Esophagus squamous epithelium (tissue), 5 donors: ENCODE results near the gene NEDD4L. TPM values are rescaled to one million over a fixed set of nuclear protein-coding genes. Genes with fewer than 3 reads are reported as not detected.

Experiments
- DNase-seq: peaks from one replicate; lab custom pipeline; 2025; lab: John Stamatoyannopoulos, UW
- H3K27ac ChIP-seq, 4 donors: fragments of 200-600 bp; sonication (generic); one replicate each; pipeline ENCODE4 v1.5.1; 2016 to 2019; ENCODE audit warnings: mild to moderate bottlenecking in 1 of 4
- H3K27me3 ChIP-seq, 4 donors: fragments of 200-600 bp; sonication (generic); 1 replicate in 3 of 4; 2 replicates in 1 of 4; pipeline versions ENCODE4 v1.5.1 to v1.6.0; 2017 to 2021; ENCODE audit warnings: antibody characterized with exemption in 1 of 4
- H3K36me3 ChIP-seq, 3 donors: fragments of 200-600 bp; sonication (generic); one replicate each; pipeline ENCODE4 v1.5.1; 2016 to 2019
- H3K4me1 ChIP-seq, 3 donors: fragments of 200-600 bp; sonication (generic); one replicate each; pipeline ENCODE4 v1.5.1; 2017 to 2019
- H3K4me3 ChIP-seq, 4 donors: fragments of 200-600 bp; sonication (generic); 1 replicate in 3 of 4; 2 replicates in 1 of 4; pipeline ENCODE4 v1.5.1; 2016 to 2019; ENCODE audit warnings: mild to moderate bottlenecking in 2 of 4, moderate library complexity in 1 of 4
- H3K9me3 ChIP-seq, 3 donors: fragments of 200-600 bp; sonication (generic); one replicate each; pipeline ENCODE4 v1.5.1; 2016 to 2019
- CTCF ChIP-seq, 6 experiments: fragments of 450-650 bp in 4 of 6; fragments of 200-600 bp in 2 of 6; sonication (generic) in 2 of 6; IDR thresholded peaks; one replicate each; pipeline ENCODE4 v1.5.1; 2016 to 2019; ENCODE audit warnings: antibody characterized with exemption in 6 of 6, mild to moderate bottlenecking in 4 of 6, moderate library complexity in 4 of 6
- POLR2A ChIP-seq, 4 donors: fragments of 450-650 bp; IDR thresholded peaks; one replicate each; pipeline ENCODE4 v1.6.1; 2017; ENCODE audit warnings: antibody characterized with exemption in 4 of 4, mild to moderate bottlenecking in 4 of 4, moderate library complexity in 3 of 4
- WGBS, 2 donors: methylation state at CpG; one replicate each; pipeline ENCODE4 v1.1.5; 2018; 5-methylcytosine and 5-hydroxymethylcytosine counted together
- intact Hi-C: fragments of 100-400 bp; cut with DNase I; formaldehyde crosslinking; loops from one replicate; pipeline ENCODE4 v1.15.0; 2022
- total RNA-seq, 4 donors: library from RNA; depleted of rRNA; stranded (reverse); fragments of >200 nt; gene quantifications; one replicate each; pipeline ENCODE4 v1.1.0, GENCODE V29; 2016
- donor health status: DM: yes; HTN: yes; CAD: no.

The NEDD4L gene
- total RNA-seq, 4 donors from 2014 or later: 17.0 to 27.6 (median 21.9) TPM

- TF ChIP-seq POLR2A (IDR thresholded peaks at IDR 0.05): no peak
- no peak for TF ChIP-seq CTCF (IDR thresholded peaks at IDR 0.05)
- no peaks in the 10 kb centered on the region for H3K9me3 ChIP-seq
- no peak for DNase-seq
- H3K36me3 ChIP-seq: peaks cover 0 to 43% (median 0%) of the 10 kb centered on the region in 3 donors
- H3K27me3 ChIP-seq: no peaks in the 10 kb centered on the region
- H3K4me1 ChIP-seq: peaks cover 0 to 17% (median 8%) of the 10 kb centered on the region in 3 donors
- 97 to 100% methylated on average over 2 of the region's 2 CpGs for WGBS, 2 donors
- no peak overlapping the region for H3K4me3 ChIP-seq
- intact Hi-C loops: no loop called here
- no peak overlapping the region for H3K27ac ChIP-seq
Observed at GRCh38 chr18:58334061-58334460, 290.0 kb downstream of the NEDD4L start.

GRCh38 chr18:58335223-58335622 is 291.2 kb downstream of the NEDD4L start:
- Histone ChIP-seq H3K36me3 (peaks cover 0 to 33% (median 0%) of the 10 kb centered on the region in 3 donors), H3K4me3 (no peak overlapping the region), H3K4me1 (peaks cover 0 to 19% (median 8%) of the 10 kb centered on the region in 3 donors), H3K9me3 (no peaks in the 10 kb centered on the region), H3K27ac (no peak overlapping the region), H3K27me3 (no peaks in the 10 kb centered on the region)
- no peak for TF ChIP-seq CTCF (IDR thresholded peaks at IDR 0.05)
- no peak for TF ChIP-seq POLR2A (IDR thresholded peaks at IDR 0.05)
- WGBS, 2 donors: 88 to 89% methylated on average over 11 of the region's 11 CpGs
- no peak for DNase-seq
- intact Hi-C loops: no loop called here

GRCh38 chr18:58335821-58336220 is 291.8 kb downstream of the NEDD4L start:
- H3K27me3 ChIP-seq: no peaks in the 10 kb centered on the region
- no peak for DNase-seq
- no peak overlapping the region for H3K27ac ChIP-seq
- intact Hi-C loops: no loop called here
- 83 to 88% methylated on average over 1 of the region's 1 CpG for WGBS, 2 donors
- H3K4me3 ChIP-seq: no peak overlapping the region
- H3K36me3 ChIP-seq: peaks cover 0 to 27% (median 0%) of the 10 kb centered on the region in 3 donors
- H3K9me3 ChIP-seq: no peaks in the 10 kb centered on the region
- TF ChIP-seq POLR2A (IDR thresholded peaks at IDR 0.05) (no peak), CTCF (IDR thresholded peaks at IDR 0.05) (no peak)
- peaks cover 0 to 19% (median 8%) of the 10 kb centered on the region in 3 donors for H3K4me1 ChIP-seq

- H3K36me3 ChIP-seq: peaks cover 0 to 20% (median 0%) of the 10 kb centered on the region in 3 donors
- 82 to 88% methylated on average over 3 of the region's 3 CpGs for WGBS, 2 donors
- H3K9me3 ChIP-seq: no peaks in the 10 kb centered on the region
- no peak for TF ChIP-seq CTCF (IDR thresholded peaks at IDR 0.05)
- no peak for TF ChIP-seq POLR2A (IDR thresholded peaks at IDR 0.05)
- H3K4me3 ChIP-seq: no peak overlapping the region
- H3K27ac ChIP-seq: no peak overlapping the region
- intact Hi-C loops: no loop called here
- H3K4me1 ChIP-seq: peaks cover 0 to 19% (median 8%) of the 10 kb centered on the region in 3 donors
- DNase-seq: no peak
- H3K27me3 ChIP-seq: no peaks in the 10 kb centered on the region
Observed at GRCh38 chr18:58336605-58337004, 292.6 kb downstream of the NEDD4L start.

GRCh38 chr18:58337285-58337684 is 293.3 kb downstream of the NEDD4L start:
- 61 to 64% methylated on average over 4 of the region's 4 CpGs for WGBS, 2 donors
- H3K36me3 ChIP-seq: peaks cover 0 to 13% (median 0%) of the 10 kb centered on the region in 3 donors
- H3K4me1 ChIP-seq: peaks cover 0 to 19% (median 8%) of the 10 kb centered on the region in 3 donors
- no peak for TF ChIP-seq CTCF (IDR thresholded peaks at IDR 0.05)
- TF ChIP-seq POLR2A (IDR thresholded peaks at IDR 0.05): no peak
- intact Hi-C loops: no loop called here
- no peaks in the 10 kb centered on the region for H3K27me3 ChIP-seq
- no peaks in the 10 kb centered on the region for H3K9me3 ChIP-seq
- no peak overlapping the region for H3K4me3 ChIP-seq
- H3K27ac ChIP-seq: peak overlapping the region in 1 of 4 donors; percentile 56
- DNase-seq: no peak
